Inferior parietal cortex (tissue), 1 donor: ENCODE data around the gene ACSL1.
A peak's percentile ranks its signal among the peaks of the same experiment; 100 is the strongest.

ENCODE experiments used
- DNase-seq: peaks from one replicate; pipeline ENCODE4 v3.0.0-alpha.2; 2016; ENCODE audit errors: extremely low spot score

ACSL1 gene, protein sequence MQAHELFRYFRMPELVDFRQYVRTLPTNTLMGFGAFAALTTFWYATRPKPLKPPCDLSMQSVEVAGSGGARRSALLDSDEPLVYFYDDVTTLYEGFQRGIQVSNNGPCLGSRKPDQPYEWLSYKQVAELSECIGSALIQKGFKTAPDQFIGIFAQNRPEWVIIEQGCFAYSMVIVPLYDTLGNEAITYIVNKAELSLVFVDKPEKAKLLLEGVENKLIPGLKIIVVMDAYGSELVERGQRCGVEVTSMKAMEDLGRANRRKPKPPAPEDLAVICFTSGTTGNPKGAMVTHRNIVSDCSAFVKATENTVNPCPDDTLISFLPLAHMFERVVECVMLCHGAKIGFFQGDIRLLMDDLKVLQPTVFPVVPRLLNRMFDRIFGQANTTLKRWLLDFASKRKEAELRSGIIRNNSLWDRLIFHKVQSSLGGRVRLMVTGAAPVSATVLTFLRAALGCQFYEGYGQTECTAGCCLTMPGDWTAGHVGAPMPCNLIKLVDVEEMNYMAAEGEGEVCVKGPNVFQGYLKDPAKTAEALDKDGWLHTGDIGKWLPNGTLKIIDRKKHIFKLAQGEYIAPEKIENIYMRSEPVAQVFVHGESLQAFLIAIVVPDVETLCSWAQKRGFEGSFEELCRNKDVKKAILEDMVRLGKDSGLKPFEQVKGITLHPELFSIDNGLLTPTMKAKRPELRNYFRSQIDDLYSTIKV

DNA sequence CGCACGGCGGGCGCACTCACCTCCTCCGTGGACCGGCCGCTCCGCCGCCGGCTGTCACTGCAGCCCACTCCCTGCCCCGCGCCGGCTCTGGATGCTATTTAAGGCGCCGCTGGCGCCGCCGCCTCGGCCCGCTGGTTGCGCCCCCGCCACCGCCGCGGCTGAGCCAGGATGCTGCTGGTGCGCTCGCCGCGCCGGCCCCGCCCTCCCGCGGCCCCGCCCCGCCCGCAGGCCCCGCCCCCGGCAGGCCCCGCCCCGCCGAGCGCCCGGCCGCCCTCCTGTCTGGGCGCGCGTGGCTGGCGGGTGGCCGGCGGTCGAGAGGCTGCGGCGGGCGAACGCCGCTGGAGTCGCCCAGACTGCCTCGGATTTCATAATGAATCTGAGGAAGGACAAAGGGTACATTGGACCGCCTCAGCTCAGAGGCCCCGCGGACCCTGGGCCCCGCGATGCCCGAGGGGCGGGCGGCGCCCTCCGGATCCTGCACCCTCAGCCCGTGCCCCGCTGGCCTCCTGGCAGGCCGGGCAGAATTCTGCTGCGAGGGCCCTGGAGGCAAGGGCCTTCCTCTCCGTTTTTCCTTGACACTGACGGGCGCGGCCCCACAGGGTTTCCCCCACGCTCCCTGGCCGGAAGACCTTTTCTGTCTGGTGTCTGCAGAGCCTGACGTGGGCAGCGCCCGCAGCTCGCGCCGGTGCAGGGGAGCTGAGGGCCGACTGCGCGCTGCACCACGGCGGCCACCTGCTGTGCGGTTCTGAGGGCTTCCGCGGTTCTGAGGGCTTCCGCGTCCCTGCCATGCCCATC, at the start of gene ACSL1:
Gene ACSL1 (minus strand): TSS at position 73 of the 795 bp plus-strand sequence. CDS start 22,454 bp downstream, outside the sequence.
- peak; percentile 57 for DNase-seq

- DNase-seq: no peak
These were observed 47.3 kb upstream of the ACSL1 start for GRCh38 chr4:184873054-184873453.

GRCh38 chr4:184870718-184871117, 45.0 kb upstream of the ACSL1 start:
- no peak for DNase-seq

DNA sequence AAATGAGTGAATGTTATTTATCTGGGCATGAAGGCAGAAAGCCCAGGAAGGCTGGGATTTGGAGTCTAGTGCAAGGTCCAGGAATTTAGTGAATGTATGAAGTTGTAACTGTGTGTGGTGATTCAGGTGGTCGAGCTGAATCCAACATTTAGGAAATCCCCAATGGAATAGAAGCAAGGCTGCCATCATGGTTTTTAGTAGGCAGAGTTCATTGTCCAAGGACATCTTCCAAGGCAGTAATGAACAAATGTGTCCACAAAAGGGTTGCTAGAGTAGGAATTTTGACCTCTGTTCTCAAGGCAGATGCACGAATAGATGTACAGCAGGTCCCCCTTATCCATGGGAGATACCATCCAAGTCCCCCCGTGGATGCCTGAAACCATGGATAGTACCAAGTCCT, 42.9 kb upstream of the ACSL1 start:
- no peak for DNase-seq

- no peak for DNase-seq
These were observed 38.1 kb upstream of the ACSL1 start for GRCh38 chr4:184863916-184864315.

DNA sequence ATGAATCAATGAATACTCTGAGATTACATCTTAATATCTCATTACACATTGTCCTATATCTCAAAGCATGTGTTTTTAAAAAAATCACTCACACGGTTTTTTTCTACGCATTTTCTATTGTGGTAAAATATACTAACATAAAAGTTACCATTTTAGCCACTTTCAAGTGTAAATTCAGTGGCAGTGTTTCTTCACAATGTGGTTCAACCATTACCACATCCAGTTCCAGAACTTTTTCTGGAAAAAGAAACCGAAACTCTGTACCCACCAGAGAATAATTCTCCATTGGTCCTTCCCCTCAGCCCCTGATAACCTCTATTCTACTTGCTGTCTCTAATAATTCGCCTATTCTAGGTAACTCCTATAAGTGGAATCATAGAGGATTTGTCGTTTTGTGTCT, 35.3 kb upstream of the ACSL1 start:
- no peak for DNase-seq

DNA sequence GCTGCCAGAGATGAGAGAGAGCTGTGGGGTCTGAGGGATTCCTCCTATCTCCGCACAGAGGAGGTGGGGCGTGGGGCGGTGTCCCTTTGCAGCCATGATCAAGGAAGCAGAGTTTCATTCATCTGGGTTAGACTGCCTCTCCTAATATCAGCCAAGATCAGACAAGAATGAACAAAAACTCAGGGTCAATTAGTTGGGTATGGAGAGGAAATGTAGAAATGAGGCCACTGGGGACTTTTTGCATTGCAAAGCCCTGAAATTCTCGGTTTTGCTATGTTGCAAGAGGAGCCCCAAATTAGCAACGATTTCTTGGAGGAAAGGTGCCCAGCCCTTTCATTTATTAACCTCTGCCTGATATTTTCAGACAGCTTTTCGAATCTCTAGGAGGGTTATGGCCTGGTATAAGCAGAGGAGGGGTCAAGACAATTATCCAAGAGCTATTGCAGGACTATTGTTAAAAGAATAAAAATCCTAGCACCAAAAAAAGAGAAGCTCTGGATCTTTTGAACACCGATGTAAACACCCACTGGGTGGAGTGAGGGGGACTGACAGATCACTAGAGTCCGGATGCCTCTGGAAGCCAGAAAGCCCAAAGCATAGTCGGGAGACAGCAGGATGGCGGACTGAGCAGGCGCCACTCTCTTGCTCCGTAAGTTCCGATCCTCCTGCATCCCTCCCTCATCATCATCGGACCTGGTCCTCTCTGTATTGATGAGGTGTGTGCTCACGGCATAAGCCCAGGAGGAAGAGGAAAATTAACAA, 34.4 kb upstream of the ACSL1 start:
- no peak for DNase-seq

GRCh38 chr4:184857441-184858121, 31.8 kb upstream of the ACSL1 start:
- no peak for DNase-seq

DNA sequence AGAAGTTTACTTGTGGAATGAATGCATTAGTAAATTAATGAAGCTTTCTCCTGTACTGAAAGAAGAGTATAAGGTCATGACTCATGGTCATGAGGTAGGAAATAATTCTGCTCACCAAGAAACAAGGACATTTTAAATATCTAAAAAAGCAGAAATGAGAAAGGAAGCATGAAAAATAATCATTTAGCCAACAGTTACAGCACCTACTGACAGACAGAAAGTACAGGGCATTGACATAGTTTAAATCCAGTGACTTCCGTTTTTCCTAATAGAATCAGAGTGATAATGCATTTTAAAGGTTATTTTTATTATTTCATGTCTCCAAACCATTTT, 30.5 kb upstream of the ACSL1 start:
- no peak for DNase-seq

GRCh38 chr4:184854673-184855072, 28.9 kb upstream of the ACSL1 start:
- no peak for DNase-seq

GRCh38 chr4:184853436-184853835, 27.7 kb upstream of the ACSL1 start:
- DNase-seq: no peak

GRCh38 chr4:184851886-184852285, 26.1 kb upstream of the ACSL1 start:
- DNase-seq: no peak

DNA sequence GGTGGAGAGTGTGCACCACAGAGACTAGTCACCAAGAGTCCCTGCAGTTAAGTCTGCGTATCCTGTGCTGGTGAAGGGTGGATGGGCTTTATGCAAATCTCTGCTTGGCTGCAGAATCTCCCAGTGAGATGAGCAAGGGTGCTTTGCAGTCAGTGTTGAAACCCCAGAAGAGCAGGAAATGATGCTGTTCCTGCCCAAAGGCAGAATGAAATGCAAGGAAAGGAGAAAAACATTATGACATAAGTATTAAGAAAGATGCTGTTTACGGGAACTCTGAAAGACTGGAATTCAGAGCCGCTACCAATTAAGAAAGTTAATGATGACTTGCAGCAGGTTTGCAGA, 25.4 kb upstream of the ACSL1 start:
- DNase-seq: no peak

DNA sequence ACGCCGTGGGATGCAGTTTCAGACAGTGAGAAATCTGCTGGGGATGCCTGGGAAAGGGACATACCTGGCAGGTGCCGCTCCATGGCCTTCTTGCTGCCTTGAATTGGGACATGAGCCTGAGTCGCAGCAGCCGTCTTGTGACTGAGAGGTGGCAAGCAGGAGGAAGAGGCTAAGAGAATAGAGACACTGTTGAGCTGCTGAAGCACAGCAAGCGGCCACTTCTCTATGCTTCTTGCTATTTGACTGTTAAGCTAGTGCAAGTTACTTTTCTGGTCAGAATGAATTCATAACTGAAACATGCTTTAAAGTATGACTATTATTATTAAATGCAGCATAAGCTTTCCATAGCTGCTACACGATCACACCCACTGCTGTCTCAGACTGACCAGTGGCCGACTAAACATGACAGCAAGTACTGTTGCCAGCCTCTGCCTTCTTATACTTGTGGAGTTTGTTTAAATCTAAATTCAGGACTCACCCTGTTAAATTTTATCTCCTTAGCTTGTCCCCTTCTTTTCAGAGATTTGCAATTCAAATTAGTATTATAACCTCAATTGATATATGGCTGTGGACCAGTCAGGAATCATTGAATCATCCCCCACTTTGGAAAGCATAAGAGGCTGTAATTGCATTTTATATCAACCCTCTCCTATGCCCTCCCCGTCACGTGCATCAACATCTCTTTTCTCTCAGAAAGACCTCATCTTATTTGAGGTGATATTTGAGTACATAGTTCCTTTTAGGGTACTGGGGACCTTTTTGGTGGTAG, 24.8 kb upstream of the ACSL1 start:
- DNase-seq: no peak

DNA sequence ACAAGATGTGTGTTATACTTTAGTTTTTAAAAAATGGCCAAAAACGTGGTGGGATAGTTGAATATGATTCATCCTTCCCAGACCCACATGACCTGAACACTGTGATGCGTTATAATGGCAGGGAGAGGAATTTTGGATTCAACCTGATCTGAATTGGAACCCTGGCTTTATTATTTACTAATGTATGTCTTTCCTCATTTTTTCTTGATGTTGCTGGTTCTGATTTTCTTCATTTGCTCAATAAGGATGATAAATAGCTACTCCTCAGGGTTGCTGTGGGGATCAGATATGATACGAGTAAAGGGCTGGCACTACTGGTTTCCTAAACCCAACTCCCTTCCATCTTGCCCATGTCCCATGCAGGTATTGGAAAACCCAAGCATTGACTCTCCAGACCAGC, 24.2 kb upstream of the ACSL1 start:
- DNase-seq: no peak

DNA sequence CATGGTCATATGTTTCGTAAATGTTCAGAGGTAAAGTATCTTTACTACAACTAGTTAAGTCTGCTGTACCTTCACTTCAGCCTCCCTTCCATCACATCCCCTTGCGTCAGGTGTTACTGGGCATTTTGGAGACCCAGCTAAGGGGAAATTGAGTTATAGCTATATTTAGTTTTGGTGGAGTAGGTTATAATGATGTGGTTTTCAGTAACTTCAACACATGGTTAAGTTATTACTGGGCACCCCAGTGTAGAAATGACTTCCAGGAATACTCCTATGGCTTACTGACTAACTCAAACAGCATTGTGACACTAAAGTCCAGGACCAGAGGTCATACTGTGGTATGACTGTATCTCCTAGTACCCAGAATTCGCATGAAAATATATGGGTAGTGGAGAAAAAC, 23.4 kb upstream of the ACSL1 start:
- DNase-seq: no peak

GRCh38 chr4:184848510-184848909, 22.7 kb upstream of the ACSL1 start:
- no peak for DNase-seq

- no peak for DNase-seq
These were observed 20.8 kb upstream of the ACSL1 start for GRCh38 chr4:184846531-184846930.

GRCh38 chr4:184845367-184846021, 19.7 kb upstream of the ACSL1 start:
- no peak for DNase-seq

GRCh38 chr4:184844742-184845141, 19.0 kb upstream of the ACSL1 start:
- no peak for DNase-seq
